Trophoblast cell (in vitro differentiated cells and primary cell): ENCODE measurements around the gene GAS2L1.

ENCODE experiments used
- DNase-seq, 2 donors: peaks; one replicate each; pipeline ENCODE4 v3.0.0-alpha.2; 2016
- H2AFZ ChIP-seq: 2 replicates; pipeline ENCODE4 v1.6.1; 2013; ENCODE audit warnings: low read length, moderate library complexity, mild to moderate bottlenecking; ENCODE audit not compliant: insufficient read depth, poor library complexity
- H2AK5ac ChIP-seq: 2 replicates; pipeline ENCODE4 v1.6.1; 2013; ENCODE audit warnings: mild to moderate bottlenecking, low read length
- H2BK120ac ChIP-seq: 2 replicates; pipeline ENCODE4 v1.6.1; 2013; ENCODE audit warnings: low read length, mild to moderate bottlenecking, moderate library complexity; ENCODE audit not compliant: insufficient read depth, poor library complexity
- H2BK12ac ChIP-seq: 2 replicates; pipeline ENCODE4 v1.6.1; 2013; ENCODE audit warnings: mild to moderate bottlenecking, low read length, moderate library complexity
- H2BK5ac ChIP-seq: 2 replicates; pipeline ENCODE4 v1.6.1; 2013; ENCODE audit warnings: low read length, low read depth, moderate library complexity, mild to moderate bottlenecking; ENCODE audit not compliant: poor library complexity
- H3K14ac ChIP-seq: 2 replicates; pipeline ENCODE4 v1.6.1; 2013; ENCODE audit warnings: mild to moderate bottlenecking, low read length
- H3K18ac ChIP-seq: 2 replicates; pipeline ENCODE4 v1.6.1; 2013; ENCODE audit warnings: mild to moderate bottlenecking, low read length
- H3K23ac ChIP-seq: 2 replicates; pipeline ENCODE4 v1.6.1; 2013; ENCODE audit warnings: low read length
- H3K27ac ChIP-seq: 2 replicates; pipeline ENCODE4 v1.5.1; 2013; ENCODE audit warnings: low read depth, mild to moderate bottlenecking, inconsistent platforms, low read length, moderate library complexity
- H3K27me3 ChIP-seq: 2 replicates; pipeline ENCODE4 v1.6.1; 2013; ENCODE audit warnings: inconsistent platforms, mild to moderate bottlenecking, low read length, moderate library complexity; ENCODE audit not compliant: insufficient read depth
- H3K36me3 ChIP-seq, 2 experiments: 1 replicate in 1 of 2; 2 replicates in 1 of 2; pipeline ENCODE4 v1.6.1; 2013; ENCODE audit warnings: low read length in 2 of 2, mild to moderate bottlenecking in 2 of 2, moderate library complexity in 1 of 2; ENCODE audit not compliant: insufficient read depth in 2 of 2, control insufficient read depth in 1 of 2
- H3K4ac ChIP-seq: 2 replicates; pipeline ENCODE4 v1.6.1; 2013; ENCODE audit warnings: low read depth, mild to moderate bottlenecking, low read length, moderate library complexity
- H3K4me1 ChIP-seq, 2 experiments: 1 replicate in 1 of 2; 2 replicates in 1 of 2; pipeline ENCODE4 v1.6.1; 2013; ENCODE audit warnings: low read length in 2 of 2, mild to moderate bottlenecking in 2 of 2, moderate library complexity in 1 of 2; ENCODE audit not compliant: insufficient read depth in 2 of 2, control insufficient read depth in 1 of 2
- H3K4me2 ChIP-seq: 2 replicates; pipeline ENCODE4 v1.6.1; 2013; ENCODE audit warnings: inconsistent platforms, mild to moderate bottlenecking, low read length, moderate library complexity
- H3K4me3 ChIP-seq: 2 replicates; pipeline ENCODE4 v1.5.1; 2013; ENCODE audit warnings: mild to moderate bottlenecking, low read depth, low read length, inconsistent platforms
- H3K79me1 ChIP-seq: one replicate; pipeline ENCODE4 v1.6.1; 2013; ENCODE audit warnings: low read length
- H3K79me2 ChIP-seq: 2 replicates; pipeline ENCODE4 v1.6.1; 2013; ENCODE audit warnings: low read length, mild to moderate bottlenecking; ENCODE audit not compliant: control insufficient read depth, insufficient read depth, poor library complexity
- H3K9ac ChIP-seq: 2 replicates; pipeline ENCODE4 v1.6.1; 2013; ENCODE audit warnings: mild to moderate bottlenecking, low read length
- H3K9me3 ChIP-seq: 2 replicates; pipeline ENCODE4 v1.6.1; 2013; ENCODE audit warnings: low read depth, mild to moderate bottlenecking, control low read depth, inconsistent platforms, low read length; ENCODE audit not compliant: insufficient read depth
- H4K12ac ChIP-seq: 2 replicates; pipeline ENCODE4 v1.6.1; 2013; ENCODE audit warnings: low read depth, mild to moderate bottlenecking, low read length, moderate library complexity
- H4K8ac ChIP-seq: 2 replicates; pipeline ENCODE4 v1.6.1; 2013; ENCODE audit warnings: low read depth, mild to moderate bottlenecking, low read length, moderate library complexity
- H4K91ac ChIP-seq: one replicate; pipeline ENCODE4 v1.6.1; 2013; ENCODE audit warnings: low read depth, mild to moderate bottlenecking, low read length, moderate library complexity
- WGBS: extraction: QIAGEN DNeasy Blood & Tissue Kit; methylation state at CpG from one replicate; pipeline ENCODE4 v1.1.7; 2013; ENCODE audit warnings: missing lambda C conversion rate; ENCODE audit not compliant: insufficient read length, insufficient coverage; ENCODE audit errors: extremely low coverage; 5-methylcytosine and 5-hydroxymethylcytosine counted together

Gene GAS2L1

GRCh38 chr22:29319072-29319471 is 12.6 kb downstream of the GAS2L1 start:
- no CpG with 5 or more reads among the region's 2 CpGs for WGBS

GRCh38 chr22:29320546-29320945 is 14.1 kb downstream of the GAS2L1 start:
- no peak for DNase-seq
- Histone ChIP-seq H3K18ac (no peak overlapping the region), H3K23ac (no peak overlapping the region), H3K14ac (no peak overlapping the region), H3K4ac (no peak overlapping the region), H3K9me3 (no peaks in the 10 kb centered on the region), H3K4me1 (no peaks in the 10 kb centered on the region), H3K27ac (no peak overlapping the region), H4K12ac (no peak overlapping the region), H4K91ac (no peak overlapping the region), H2BK12ac (no peak overlapping the region), H3K4me2 (no peak overlapping the region), H2AK5ac (no peak overlapping the region), H3K79me2 (no peaks in the 10 kb centered on the region), H4K8ac (no peak overlapping the region), H3K9ac (no peak overlapping the region), H3K4me3 (no peak overlapping the region), H2BK120ac (no peak overlapping the region), H2BK5ac (no peak overlapping the region), H3K79me1 (no peaks in the 10 kb centered on the region), H3K36me3 (no peaks in the 10 kb centered on the region), H3K27me3 (peaks cover 6% of the 10 kb centered on the region), H2AFZ (no peak overlapping the region)
- no CpG with 5 or more reads among the region's 1 CpG for WGBS

More at GRCh38 chr22:29319072-29319471, 12.6 kb downstream of the GAS2L1 start:
- Histone ChIP-seq H4K8ac (no peak overlapping the region), H3K14ac (no peak overlapping the region), H2AK5ac (no peak overlapping the region), H3K18ac (no peak overlapping the region), H3K79me1 (no peaks in the 10 kb centered on the region), H2BK12ac (no peak overlapping the region), H3K27me3 (peaks cover 21% of the 10 kb centered on the region), H3K23ac (no peak overlapping the region), H3K9ac (no peak overlapping the region), H2BK120ac (no peak overlapping the region), H3K79me2 (no peaks in the 10 kb centered on the region), H3K36me3 (no peaks in the 10 kb centered on the region), H4K12ac (no peak overlapping the region), H3K27ac (no peak overlapping the region), H4K91ac (no peak overlapping the region), H2AFZ (no peak overlapping the region), H3K4me1 (peaks cover 4 to 9% of the 10 kb centered on the region in 2 experiments), H2BK5ac (no peak overlapping the region), H3K9me3 (no peaks in the 10 kb centered on the region), H3K4ac (no peak overlapping the region), H3K4me2 (no peak overlapping the region), H3K4me3 (no peak overlapping the region)
- no peak for DNase-seq

DNA sequence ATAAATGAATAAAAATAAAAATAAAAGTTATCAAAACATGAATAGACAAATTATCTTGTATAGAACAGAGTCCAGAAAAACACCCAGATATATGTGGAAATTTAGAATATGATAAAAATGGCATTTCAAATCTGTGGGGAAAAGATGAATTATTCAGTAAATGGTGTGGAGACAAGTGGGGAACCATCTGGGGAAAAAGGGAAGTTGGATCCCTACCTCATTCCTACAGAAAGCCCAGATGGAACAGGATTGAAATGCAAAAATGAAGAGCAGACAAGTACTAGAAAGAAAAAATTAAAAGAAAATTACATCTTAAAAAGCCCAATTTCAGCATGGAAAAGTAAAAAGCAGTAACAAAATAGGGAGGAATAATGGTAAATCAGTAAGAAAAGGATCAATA is 17.2 kb downstream of the GAS2L1 start:
- no peaks in the 10 kb centered on the region for H3K9me3 ChIP-seq
- no peak overlapping the region for H2AFZ ChIP-seq
- H2AK5ac ChIP-seq = no peak overlapping the region
- H3K36me3 ChIP-seq = peaks cover 21 to 23% of the 10 kb centered on the region in 2 experiments
- H3K14ac ChIP-seq = no peak overlapping the region
- H3K27me3 ChIP-seq = no peaks in the 10 kb centered on the region
- no peak overlapping the region for H4K12ac ChIP-seq
- no peak overlapping the region for H3K18ac ChIP-seq
- H3K79me2 ChIP-seq = no peaks in the 10 kb centered on the region
- no peak overlapping the region for H3K4me3 ChIP-seq
- H2BK12ac ChIP-seq = no peak overlapping the region
- H3K4ac ChIP-seq = no peak overlapping the region
- no peak overlapping the region for H3K4me2 ChIP-seq
- H4K8ac ChIP-seq = no peak overlapping the region
- no peak overlapping the region for H4K91ac ChIP-seq
- H3K9ac ChIP-seq = no peak overlapping the region
- DNase-seq = no peak
- no peaks in the 10 kb centered on the region for H3K79me1 ChIP-seq
- H3K23ac ChIP-seq = no peak overlapping the region
- H3K4me1 ChIP-seq = no peaks in the 10 kb centered on the region
- no peak overlapping the region for H3K27ac ChIP-seq
- H2BK5ac ChIP-seq = no peak overlapping the region
- H2BK120ac ChIP-seq = no peak overlapping the region

DNA sequence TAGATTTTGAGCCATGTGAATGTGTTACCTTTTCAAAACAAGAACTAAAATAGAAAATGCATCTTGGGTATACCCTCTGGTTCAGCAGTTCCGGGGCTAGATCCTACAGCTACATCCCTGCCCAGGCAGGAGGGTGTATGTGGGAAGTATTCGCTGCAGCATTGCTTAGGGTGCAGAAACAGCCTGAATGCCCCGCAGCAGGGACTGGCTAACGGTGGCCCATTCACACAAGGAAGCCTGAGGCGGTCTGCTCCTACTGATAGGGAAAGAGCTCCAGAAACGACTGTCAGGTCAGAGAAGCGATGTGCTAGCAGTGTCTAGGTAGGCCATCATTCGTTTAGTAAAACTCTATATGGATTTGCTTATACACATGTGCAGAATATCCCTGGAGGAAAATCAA is 18.9 kb downstream of the GAS2L1 start:
- peak in 1 of 2 donors; percentile 48 for DNase-seq

More for the DNA sequence above, 18.9 kb downstream of the GAS2L1 start:
- Histone ChIP-seq H3K4ac (no peak overlapping the region), H3K27ac (no peak overlapping the region), H2BK120ac (no peak overlapping the region), H3K36me3 (peaks cover 38 to 39% of the 10 kb centered on the region in 2 experiments), H2BK5ac (no peak overlapping the region), H3K79me2 (no peaks in the 10 kb centered on the region), H2AFZ (no peak overlapping the region), H3K79me1 (no peaks in the 10 kb centered on the region), H4K91ac (no peak overlapping the region), H3K4me3 (no peak overlapping the region), H3K14ac (no peak overlapping the region), H3K4me2 (no peak overlapping the region), H3K4me1 (no peaks in the 10 kb centered on the region), H4K12ac (no peak overlapping the region), H3K27me3 (no peaks in the 10 kb centered on the region), H3K23ac (no peak overlapping the region), H3K9ac (no peak overlapping the region), H2BK12ac (no peak overlapping the region), H2AK5ac (no peak overlapping the region), H3K18ac (no peak overlapping the region), H4K8ac (no peak overlapping the region), H3K9me3 (no peaks in the 10 kb centered on the region)
- WGBS = no CpG with 5 or more reads among the region's 8 CpGs
